ENCODE measurements around the gene CDON. TPM values are rescaled to one million over a fixed set of nuclear protein-coding genes. Genes with fewer than 3 reads are reported as not detected.
A peak's percentile ranks its signal among the peaks of the same experiment; 100 is the strongest.

Gene CDON
- total RNA-seq, 6 donors from 2014 or later = 4.0 to 24.2 (median 13.5) TPM

DNA sequence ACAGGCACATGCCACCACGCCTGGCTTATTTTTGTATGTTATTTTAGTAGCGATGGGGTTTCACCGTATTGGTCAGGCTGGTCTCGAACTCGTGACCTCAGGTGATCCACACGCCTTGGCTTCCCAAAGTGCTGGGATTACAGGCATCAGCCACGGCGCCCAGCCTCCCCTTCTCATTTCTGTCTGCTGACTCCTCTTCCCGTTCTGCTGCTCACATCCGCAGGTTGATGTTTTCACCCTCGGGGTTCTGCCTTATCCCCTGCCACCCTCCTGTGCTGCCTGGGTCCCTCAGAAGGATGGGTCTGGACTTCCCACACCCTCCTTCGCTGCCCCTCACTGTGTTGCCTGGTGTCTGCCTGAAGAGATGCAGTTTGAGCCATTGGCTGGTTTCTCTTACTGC lies 136.0 kb downstream of the CDON start:
- ATAC-seq (ENCODE audit: low FRiP score in 2 of 2) = no peak
- no peaks in the 10 kb centered on the region for H3K4me1 ChIP-seq
- no peak overlapping the region for H3K27ac ChIP-seq
- H3K27me3 ChIP-seq = no peaks in the 10 kb centered on the region
- no peaks in the 10 kb centered on the region for H3K9me3 ChIP-seq
- no peaks in the 10 kb centered on the region for H3K36me3 ChIP-seq
- 89 to 91% methylated on average over 12 of the region's 12 CpGs for WGBS, 2 donors
- H3K4me3 ChIP-seq = no peak overlapping the region
- TF ChIP-seq EP300 (IDR thresholded peaks at IDR 0.05) (no peak), POLR2A (IDR thresholded peaks at IDR 0.05) (no peak), POLR2AphosphoS5 (IDR thresholded peaks at IDR 0.05) (no peak)
- TF ChIP-seq, protein P1, sequence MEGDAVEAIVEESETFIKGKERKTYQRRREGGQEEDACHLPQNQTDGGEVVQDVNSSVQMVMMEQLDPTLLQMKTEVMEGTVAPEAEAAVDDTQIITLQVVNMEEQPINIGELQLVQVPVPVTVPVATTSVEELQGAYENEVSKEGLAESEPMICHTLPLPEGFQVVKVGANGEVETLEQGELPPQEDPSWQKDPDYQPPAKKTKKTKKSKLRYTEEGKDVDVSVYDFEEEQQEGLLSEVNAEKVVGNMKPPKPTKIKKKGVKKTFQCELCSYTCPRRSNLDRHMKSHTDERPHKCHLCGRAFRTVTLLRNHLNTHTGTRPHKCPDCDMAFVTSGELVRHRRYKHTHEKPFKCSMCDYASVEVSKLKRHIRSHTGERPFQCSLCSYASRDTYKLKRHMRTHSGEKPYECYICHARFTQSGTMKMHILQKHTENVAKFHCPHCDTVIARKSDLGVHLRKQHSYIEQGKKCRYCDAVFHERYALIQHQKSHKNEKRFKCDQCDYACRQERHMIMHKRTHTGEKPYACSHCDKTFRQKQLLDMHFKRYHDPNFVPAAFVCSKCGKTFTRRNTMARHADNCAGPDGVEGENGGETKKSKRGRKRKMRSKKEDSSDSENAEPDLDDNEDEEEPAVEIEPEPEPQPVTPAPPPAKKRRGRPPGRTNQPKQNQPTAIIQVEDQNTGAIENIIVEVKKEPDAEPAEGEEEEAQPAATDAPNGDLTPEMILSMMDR (IDR thresholded peaks at IDR 0.05) = no peak
- no peak for DNase-seq

- Histone ChIP-seq H3K27me3 (no peaks in the 10 kb centered on the region), H3K4me1 (no peaks in the 10 kb centered on the region), H3K27ac (no peak overlapping the region), H3K9me3 (no peaks in the 10 kb centered on the region), H3K4me3 (no peak overlapping the region), H3K36me3 (no peaks in the 10 kb centered on the region)
- WGBS, 2 donors = 67 to 78% methylated on average over 3 of the region's 3 CpGs
- no peak for DNase-seq
- ATAC-seq (ENCODE audit: low FRiP score in 2 of 2) = no peak
- TF ChIP-seq EP300 (IDR thresholded peaks at IDR 0.05) (no peak), POLR2A (IDR thresholded peaks at IDR 0.05) (no peak), POLR2AphosphoS5 (IDR thresholded peaks at IDR 0.05) (no peak)
- TF ChIP-seq, protein P1 (IDR thresholded peaks at IDR 0.05) = no peak
Observed at GRCh38 chr11:125925804-125926203, 136.9 kb downstream of the CDON start.

GRCh38 chr11:125925247-125925740 lies 137.4 kb downstream of the CDON start:
- H3K36me3 ChIP-seq = no peaks in the 10 kb centered on the region
- TF ChIP-seq POLR2A (IDR thresholded peaks at IDR 0.05) (no peak), EP300 (IDR thresholded peaks at IDR 0.05) (no peak)
- TF ChIP-seq, protein P1 (IDR thresholded peaks at IDR 0.05) = no peak
- no peaks in the 10 kb centered on the region for H3K4me1 ChIP-seq
- no peaks in the 10 kb centered on the region for H3K27me3 ChIP-seq
- H3K27ac ChIP-seq = no peak overlapping the region
- DNase-seq = no peak
- 71 to 76% methylated on average over 6 of the region's 6 CpGs for WGBS, 2 donors
- H3K9me3 ChIP-seq = no peaks in the 10 kb centered on the region
- H3K4me3 ChIP-seq = no peak overlapping the region
- ATAC-seq (ENCODE audit: low FRiP score in 2 of 2) = no peak

DNA sequence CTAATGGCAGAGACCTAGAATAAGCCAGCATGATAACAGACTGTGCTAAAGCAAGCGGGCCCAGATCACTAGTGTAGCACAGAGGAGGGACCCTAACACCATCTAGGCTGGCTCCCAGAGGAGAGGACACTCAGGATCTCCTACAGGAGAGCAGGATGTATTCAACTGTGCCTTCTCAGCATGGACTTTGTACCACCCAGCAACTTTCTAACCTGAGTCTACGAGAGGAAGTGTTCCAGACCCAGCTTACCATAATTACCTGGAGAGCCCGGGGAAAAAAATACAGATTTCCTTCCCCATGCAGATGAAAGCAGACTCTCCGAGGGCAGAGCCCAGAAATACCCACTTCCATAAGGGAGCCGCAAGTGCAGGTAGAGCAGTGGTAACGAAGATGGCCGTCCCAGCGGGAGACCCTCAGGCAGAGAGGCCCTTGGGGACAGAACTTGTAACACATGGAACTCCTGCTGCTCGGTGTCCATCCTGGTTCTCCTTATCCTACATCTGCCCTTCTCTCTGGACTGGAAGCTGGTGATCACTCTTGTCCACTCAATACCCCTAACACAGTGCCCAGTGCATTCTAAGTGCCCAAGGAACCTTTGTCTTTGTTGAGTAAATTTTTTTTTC lies 138.2 kb downstream of the CDON start:
- no peaks in the 10 kb centered on the region for H3K27me3 ChIP-seq

More for the DNA sequence above, 138.2 kb downstream of the CDON start:
- Histone ChIP-seq H3K36me3 (no peaks in the 10 kb centered on the region), H3K4me1 (no peaks in the 10 kb centered on the region), H3K27ac (no peak overlapping the region), H3K9me3 (no peaks in the 10 kb centered on the region), H3K4me3 (no peak overlapping the region)
- ATAC-seq (ENCODE audit: low FRiP score in 2 of 2) (peak in 1 of 2 donors; percentile 4), DNase-seq (no peak)
- 80 to 92% methylated on average over 9 of the region's 9 CpGs for WGBS, 2 donors
- TF ChIP-seq POLR2A (IDR thresholded peaks at IDR 0.05) (no peak), POLR2AphosphoS5 (IDR thresholded peaks at IDR 0.05) (no peak), EP300 (IDR thresholded peaks at IDR 0.05) (no peak)
- TF ChIP-seq, protein P1 (IDR thresholded peaks at IDR 0.05) = no peak
